ENCODE results near the gene VPS11.

VPS11 gene

GRCh38 chr11:119126675-119127268, 59.2 kb downstream of the VPS11 start:
- DNase-seq, result no peak

- DNase-seq, result no peak
These were observed 63.0 kb downstream of the VPS11 start for GRCh38 chr11:119130662-119131061.

Measured in activated CD4-positive, alpha-beta T cell treated with anti-CD3 and anti-CD28 coated beads for 4 hours (primary cell).